PC-3 (cell line): ENCODE results near the gene RTKN2. TPM values are rescaled to one million over a fixed set of nuclear protein-coding genes. Genes with fewer than 3 reads are reported as not detected.

Experiments used
- ATAC-seq: fragments of 200-7000 bp; cut with Tn5 transposase; 2 replicates; pipeline ENCODE4 v1.9.1; 2020; ENCODE audit warnings: mild to moderate bottlenecking, moderate library complexity
- BruUV-seq: library from RNA; stranded (reverse); fragments of 400-500 nt; replicated peaks from 2 replicates; lab custom pipeline; 2021; lab: Mats Ljungman, UMichigan
- CTCF ChIA-PET: fragments of 300-600 bp; sonication (Branson Sonifier 250); formaldehyde crosslinking; loops from one replicate; lab custom pipeline; 2022; ENCODE audit warnings: antibody characterized with exemption; lab: Charles Lee
- POLR2A ChIA-PET: fragments of 300-600 bp; sonication (Branson Sonifier 250); formaldehyde crosslinking; loops from one replicate; lab custom pipeline; 2022; ENCODE audit warnings: antibody characterized with exemption; ENCODE audit not compliant: unreplicated experiment; lab: Charles Lee
- DNase-seq: peaks from one replicate; pipeline ENCODE4 v3.0.0-alpha.2; 2015
- H2AFZ ChIP-seq: fragments of 300-600 bp; sonication (generic); 2 replicates; pipeline ENCODE4 v1.6.0; 2016; ENCODE audit warnings: antibody characterized with exemption, low read length
- H3F3A ChIP-seq: fragments of 300-600 bp; sonication (generic); one replicate; pipeline ENCODE4 v1.6.0; 2017; ENCODE audit warnings: antibody characterized with exemption, low read length, control low read depth, mild to moderate bottlenecking; ENCODE audit not compliant: unreplicated experiment
- H3K27ac ChIP-seq: fragments of 300-600 bp; sonication (generic); 2 replicates; pipeline ENCODE4 v1.5.1; 2016; ENCODE audit warnings: mild to moderate bottlenecking, low read length
- H3K27me3 ChIP-seq: fragments of 300-600 bp; sonication (generic); 2 replicates; pipeline ENCODE4 v1.6.1; 2016; ENCODE audit warnings: low read length, mixed read lengths
- H3K36me3 ChIP-seq: fragments of 300-600 bp; sonication (generic); 2 replicates; pipeline ENCODE4 v1.6.1; 2016; ENCODE audit warnings: low read depth, mixed run types, low read length, mixed read lengths
- H3K4me1 ChIP-seq: fragments of 300-600 bp; sonication (generic); 2 replicates; pipeline ENCODE4 v1.5.1; 2016; ENCODE audit warnings: low read length; ENCODE audit not compliant: insufficient read depth
- H3K4me2 ChIP-seq: fragments of 300-600 bp; sonication (generic); 2 replicates; pipeline ENCODE4 v1.6.0; 2016; ENCODE audit warnings: low read length
- H3K4me3 ChIP-seq: fragments of 300-600 bp; sonication (generic); 2 replicates; pipeline ENCODE4 v1.5.1; 2016; ENCODE audit warnings: mild to moderate bottlenecking, low read length, mixed read lengths
- H3K79me2 ChIP-seq: fragments of 300-600 bp; sonication (generic); 2 replicates; pipeline ENCODE4 v1.6.1; 2017; ENCODE audit warnings: low read length, mixed read lengths
- H3K9ac ChIP-seq: fragments of 300-600 bp; sonication (generic); 2 replicates; pipeline ENCODE4 v1.6.0; 2016; ENCODE audit warnings: mild to moderate bottlenecking, low read length
- H3K9me2 ChIP-seq: fragments of 300-600 bp; sonication (generic); replicated peaks from 2 replicates; pipeline ENCODE4 v1.6.1; 2016; ENCODE audit warnings: mixed run types, low read length, mixed read lengths
- H3K9me3 ChIP-seq: fragments of 300-600 bp; sonication (generic); 2 replicates; pipeline ENCODE4 v1.6.1; 2016; ENCODE audit warnings: low read length, mixed read lengths
- H4K20me1 ChIP-seq: fragments of 300-600 bp; sonication (generic); 2 replicates; pipeline ENCODE4 v1.6.1; 2016; ENCODE audit warnings: low read length, mixed read lengths
- CTCF ChIP-seq: fragments of 300-600 bp; sonication (generic); conservative IDR thresholded peaks from 2 replicates; pipeline ENCODE4 v1.5.1; 2017; ENCODE audit warnings: antibody characterized with exemption, low read depth, mild to moderate bottlenecking, low read length
- EZH2 ChIP-seq: fragments of 300-600 bp; sonication (generic); IDR thresholded peaks from one replicate; pipeline ENCODE4 v1.6.1; 2017; ENCODE audit warnings: antibody characterized with exemption, mild to moderate bottlenecking, low read length; ENCODE audit not compliant: unreplicated experiment
- EZH2phosphoT487 ChIP-seq: fragments of 300-600 bp; sonication (generic); IDR thresholded peaks from 2 replicates; pipeline ENCODE4 v1.6.1; 2018; ENCODE audit warnings: mild to moderate bottlenecking, antibody characterized with exemption, low read length, borderline replicate concordance
- intact Hi-C: fragments of 100-400 bp; cut with micrococcal nuclease; formaldehyde crosslinking; loops from 2 replicates; pipeline ENCODE4 v1.9.0; 2023
- total RNA-seq: library from RNA; depleted of rRNA; stranded (reverse); fragments of >200 nt; gene quantifications from 2 replicates; pipeline ENCODE4 v1.2.3, GENCODE V29; 2014

RTKN2 gene
- total RNA-seq, 1 experiment from 2014 or later, result 26.6 TPM

- Histone ChIP-seq H3K4me2 (no peak overlapping the region), H3K9ac (no peak overlapping the region), H3K4me3 (no peak overlapping the region), H3F3A (peaks cover 14% of the 10 kb centered on the region), H4K20me1 (0 out of 2 replicates have a peak, but pooled peaks cover 3% of the 10 kb centered on the region), H3K27me3 (no peaks in the 10 kb centered on the region), H3K27ac (0 out of 2 replicates have a peak overlapping the region, but pooled peaks have one; percentile 0), H2AFZ (no peak overlapping the region), H3K36me3 (peaks cover 5% of the 10 kb centered on the region; the same call in 1 of the 2 replicates), H3K4me1 (peaks cover 33% of the 10 kb centered on the region), H3K79me2 (peaks cover 44% of the 10 kb centered on the region), H3K9me2 (no peaks in the 10 kb centered on the region), H3K9me3 (no peaks in the 10 kb centered on the region)
- ChIA-PET CTCF (no interaction called here), POLR2A (interaction anchor here (0.5 kb wide), 1 partner anchor 186 kb away, joined by 4 read pairs; no protein-coding TSS in a partner anchor)
- no peak for TF ChIP-seq EZH2phosphoT487
- TF ChIP-seq EZH2, result no peak
- TF ChIP-seq CTCF, result no peak
- intact Hi-C loops, result loop anchor here (5.0 kb wide), 1 partner anchor 830 kb away; no protein-coding TSS in a partner anchor
- DNase-seq (no peak), ATAC-seq (no peak)
- no TSS peak for BruUV-seq
Observed at GRCh38 chr10:62252051-62252450, 16.6 kb downstream of the RTKN2 start.

DNA sequence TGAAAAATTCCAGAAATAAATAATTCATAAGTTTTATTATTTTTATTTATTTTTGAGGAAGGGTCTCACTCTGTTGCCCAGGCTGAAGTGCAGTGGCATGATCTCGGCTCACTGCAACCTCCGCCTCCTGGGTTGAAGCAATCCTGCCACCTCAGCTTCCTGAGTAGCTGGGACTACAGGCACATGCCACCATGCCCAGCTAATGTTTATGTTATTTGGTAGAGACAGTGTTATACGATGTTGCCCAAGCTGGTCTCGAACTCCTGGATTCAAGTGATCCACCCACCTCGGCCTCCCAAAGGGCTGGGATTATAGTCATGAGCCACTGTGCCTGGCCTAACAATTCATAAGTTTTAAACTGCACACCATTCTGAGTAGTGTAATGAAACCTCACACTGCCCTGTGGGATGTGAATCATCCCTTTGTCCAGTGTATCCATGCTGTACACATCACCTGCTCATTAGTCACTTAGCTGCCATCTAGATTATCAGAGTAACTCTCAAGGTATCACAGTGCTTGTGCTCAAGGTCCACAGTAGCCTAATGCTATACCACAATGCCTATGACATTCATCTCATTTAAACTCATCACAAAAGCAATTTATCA lies 17.9 kb downstream of the RTKN2 start:
- TF ChIP-seq EZH2phosphoT487 (no peak), EZH2 (no peak), CTCF (no peak)
- no TSS peak for BruUV-seq
- Histone ChIP-seq H3K27ac (peak overlapping the region; percentile 44), H4K20me1 (0 out of 2 replicates have a peak, but pooled peaks cover 3% of the 10 kb centered on the region), H3K9ac (no peak overlapping the region), H3K9me2 (no peaks in the 10 kb centered on the region), H3K36me3 (peaks cover 5% of the 10 kb centered on the region; the same call in 1 of the 2 replicates), H3K4me2 (no peak overlapping the region), H3K27me3 (no peaks in the 10 kb centered on the region), H2AFZ (no peak overlapping the region), H3K79me2 (peaks cover 58% of the 10 kb centered on the region), H3K4me3 (no peak overlapping the region), H3F3A (peaks cover 22% of the 10 kb centered on the region), H3K9me3 (no peaks in the 10 kb centered on the region), H3K4me1 (peaks cover 47% of the 10 kb centered on the region)
- CTCF ChIA-PET, result interaction anchor here (0.5 kb wide), 1 partner anchor 225 kb away, joined by 3 read pairs; no protein-coding TSS in a partner anchor
- ATAC-seq (peak; percentile 98), DNase-seq (peak; percentile 100)
- intact Hi-C loops, result loop anchor here (1.0 to 5.0 kb wide), 3 partner anchors 183 to 832 kb away; no protein-coding TSS in a partner anchor
- POLR2A ChIA-PET, result no interaction called here

DNA sequence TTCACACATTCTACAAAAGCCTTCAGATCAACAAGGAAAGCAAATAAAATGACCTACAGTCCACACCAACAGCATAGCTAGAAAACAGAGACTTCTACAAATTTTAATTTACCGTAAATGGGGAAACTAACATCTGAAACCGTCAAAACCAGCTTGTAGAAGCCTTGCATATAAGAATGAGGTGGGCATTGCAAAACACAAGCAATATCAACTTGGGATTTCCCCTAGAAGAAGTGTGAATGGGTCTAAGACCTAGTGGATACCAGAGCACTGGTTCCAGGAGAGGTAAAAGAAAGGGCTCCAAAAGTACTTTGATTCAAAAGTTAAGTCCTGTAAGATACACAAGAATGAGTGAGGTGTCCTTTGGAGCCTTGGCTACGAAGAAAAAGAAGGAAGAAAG lies 18.7 kb downstream of the RTKN2 start:
- H3K9ac ChIP-seq, result no peak overlapping the region
- 0 out of 2 replicates have a peak, but pooled peaks cover 3% of the 10 kb centered on the region for H4K20me1 ChIP-seq
- H3K4me1 ChIP-seq, result peaks cover 54% of the 10 kb centered on the region
- H3K4me3 ChIP-seq, result no peak overlapping the region
- H3K36me3 ChIP-seq, result no peaks in the 10 kb centered on the region; the same call in 1 of the 2 replicates
- ChIA-PET CTCF (no interaction called here), POLR2A (interaction anchor here (0.5 kb wide), 1 partner anchor 19 kb away, joined by 6 read pairs; the partner anchor contains the start of gene RTKN2)
- intact Hi-C loops, result loop anchor here (2.0 to 10.0 kb wide), 5 partner anchors 172 to 832 kb away; partner anchors contain the start of gene EGR2
- no peak for TF ChIP-seq EZH2phosphoT487
- TF ChIP-seq EZH2, result no peak
- no peak for TF ChIP-seq CTCF
- ATAC-seq, result no peak
- H2AFZ ChIP-seq, result no peak overlapping the region
- peaks cover 63% of the 10 kb centered on the region for H3K79me2 ChIP-seq
- peak; percentile 20 for DNase-seq
- H3K27me3 ChIP-seq, result no peaks in the 10 kb centered on the region
- no peak overlapping the region for H3K4me2 ChIP-seq
- peak overlapping the region; percentile 44; the same call in 1 of the 2 replicates for H3K27ac ChIP-seq
- no peaks in the 10 kb centered on the region for H3K9me3 ChIP-seq
- no peaks in the 10 kb centered on the region for H3K9me2 ChIP-seq
- no TSS peak for BruUV-seq
- peaks cover 23% of the 10 kb centered on the region for H3F3A ChIP-seq
